Measurements from ENCODE around the gene ABHD17A.

ABHD17A gene

DNA sequence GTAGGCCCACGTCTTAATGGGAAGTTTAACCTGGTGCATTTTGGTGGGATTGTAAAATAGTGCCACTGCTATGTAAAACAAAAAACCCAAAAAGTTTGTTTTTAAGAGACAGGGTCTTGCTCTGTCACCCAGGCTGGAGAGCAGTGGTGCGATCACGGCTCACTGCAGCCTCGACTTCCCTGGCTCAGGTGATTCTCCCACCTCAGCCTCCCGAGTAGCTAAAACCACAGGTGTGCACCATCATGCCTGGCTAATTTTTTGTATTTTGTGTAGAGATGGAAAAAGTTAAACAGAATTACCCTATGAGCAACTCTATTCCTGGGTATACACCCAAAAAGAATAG, 36.2 kb downstream of the ABHD17A start:
- TF ChIP-seq FOXM1 (IDR thresholded peaks at IDR 0.05; ENCODE audit: borderline replicate concordance, low read depth): no peak
- no peak for TF ChIP-seq EP300 (IDR thresholded peaks at IDR 0.05; ENCODE audit: borderline replicate concordance)
- TF ChIP-seq YY1 (IDR thresholded peaks at IDR 0.05; ENCODE audit: low read depth): no peak
- no peak for TF ChIP-seq NFIC (IDR thresholded peaks at IDR 0.05)
- no peak for TF ChIP-seq TAF1 (IDR thresholded peaks at IDR 0.05; ENCODE audit: low read depth)
- no peak for TF ChIP-seq RAD21 (IDR thresholded peaks at IDR 0.05; ENCODE audit: low read depth)
- TF ChIP-seq CREB1 (IDR thresholded peaks at IDR 0.05; ENCODE audit: low read depth): no peak
- no peak for TF ChIP-seq EGR1 (IDR thresholded peaks at IDR 0.05)
- TF ChIP-seq, protein P1, sequence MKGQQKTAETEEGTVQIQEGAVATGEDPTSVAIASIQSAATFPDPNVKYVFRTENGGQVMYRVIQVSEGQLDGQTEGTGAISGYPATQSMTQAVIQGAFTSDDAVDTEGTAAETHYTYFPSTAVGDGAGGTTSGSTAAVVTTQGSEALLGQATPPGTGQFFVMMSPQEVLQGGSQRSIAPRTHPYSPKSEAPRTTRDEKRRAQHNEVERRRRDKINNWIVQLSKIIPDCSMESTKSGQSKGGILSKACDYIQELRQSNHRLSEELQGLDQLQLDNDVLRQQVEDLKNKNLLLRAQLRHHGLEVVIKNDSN (IDR thresholded peaks at IDR 0.05): no peak
- TF ChIP-seq CEBPB (IDR thresholded peaks at IDR 0.05): no peak
- TF ChIP-seq TEAD4 (IDR thresholded peaks at IDR 0.05): no peak
- TF ChIP-seq ZBTB7A (IDR thresholded peaks at IDR 0.05; ENCODE audit: low read depth): no peak
- TF ChIP-seq, protein P2, sequence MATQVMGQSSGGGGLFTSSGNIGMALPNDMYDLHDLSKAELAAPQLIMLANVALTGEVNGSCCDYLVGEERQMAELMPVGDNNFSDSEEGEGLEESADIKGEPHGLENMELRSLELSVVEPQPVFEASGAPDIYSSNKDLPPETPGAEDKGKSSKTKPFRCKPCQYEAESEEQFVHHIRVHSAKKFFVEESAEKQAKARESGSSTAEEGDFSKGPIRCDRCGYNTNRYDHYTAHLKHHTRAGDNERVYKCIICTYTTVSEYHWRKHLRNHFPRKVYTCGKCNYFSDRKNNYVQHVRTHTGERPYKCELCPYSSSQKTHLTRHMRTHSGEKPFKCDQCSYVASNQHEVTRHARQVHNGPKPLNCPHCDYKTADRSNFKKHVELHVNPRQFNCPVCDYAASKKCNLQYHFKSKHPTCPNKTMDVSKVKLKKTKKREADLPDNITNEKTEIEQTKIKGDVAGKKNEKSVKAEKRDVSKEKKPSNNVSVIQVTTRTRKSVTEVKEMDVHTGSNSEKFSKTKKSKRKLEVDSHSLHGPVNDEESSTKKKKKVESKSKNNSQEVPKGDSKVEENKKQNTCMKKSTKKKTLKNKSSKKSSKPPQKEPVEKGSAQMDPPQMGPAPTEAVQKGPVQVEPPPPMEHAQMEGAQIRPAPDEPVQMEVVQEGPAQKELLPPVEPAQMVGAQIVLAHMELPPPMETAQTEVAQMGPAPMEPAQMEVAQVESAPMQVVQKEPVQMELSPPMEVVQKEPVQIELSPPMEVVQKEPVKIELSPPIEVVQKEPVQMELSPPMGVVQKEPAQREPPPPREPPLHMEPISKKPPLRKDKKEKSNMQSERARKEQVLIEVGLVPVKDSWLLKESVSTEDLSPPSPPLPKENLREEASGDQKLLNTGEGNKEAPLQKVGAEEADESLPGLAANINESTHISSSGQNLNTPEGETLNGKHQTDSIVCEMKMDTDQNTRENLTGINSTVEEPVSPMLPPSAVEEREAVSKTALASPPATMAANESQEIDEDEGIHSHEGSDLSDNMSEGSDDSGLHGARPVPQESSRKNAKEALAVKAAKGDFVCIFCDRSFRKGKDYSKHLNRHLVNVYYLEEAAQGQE (IDR thresholded peaks at IDR 0.05; ENCODE audit: low read depth): no peak
- TF ChIP-seq, protein P3, sequence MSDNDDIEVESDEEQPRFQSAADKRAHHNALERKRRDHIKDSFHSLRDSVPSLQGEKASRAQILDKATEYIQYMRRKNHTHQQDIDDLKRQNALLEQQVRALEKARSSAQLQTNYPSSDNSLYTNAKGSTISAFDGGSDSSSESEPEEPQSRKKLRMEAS (IDR thresholded peaks at IDR 0.05): no peak
- TF ChIP-seq TCF12 (IDR thresholded peaks at IDR 0.05; ENCODE audit: low read depth): no peak

DNA sequence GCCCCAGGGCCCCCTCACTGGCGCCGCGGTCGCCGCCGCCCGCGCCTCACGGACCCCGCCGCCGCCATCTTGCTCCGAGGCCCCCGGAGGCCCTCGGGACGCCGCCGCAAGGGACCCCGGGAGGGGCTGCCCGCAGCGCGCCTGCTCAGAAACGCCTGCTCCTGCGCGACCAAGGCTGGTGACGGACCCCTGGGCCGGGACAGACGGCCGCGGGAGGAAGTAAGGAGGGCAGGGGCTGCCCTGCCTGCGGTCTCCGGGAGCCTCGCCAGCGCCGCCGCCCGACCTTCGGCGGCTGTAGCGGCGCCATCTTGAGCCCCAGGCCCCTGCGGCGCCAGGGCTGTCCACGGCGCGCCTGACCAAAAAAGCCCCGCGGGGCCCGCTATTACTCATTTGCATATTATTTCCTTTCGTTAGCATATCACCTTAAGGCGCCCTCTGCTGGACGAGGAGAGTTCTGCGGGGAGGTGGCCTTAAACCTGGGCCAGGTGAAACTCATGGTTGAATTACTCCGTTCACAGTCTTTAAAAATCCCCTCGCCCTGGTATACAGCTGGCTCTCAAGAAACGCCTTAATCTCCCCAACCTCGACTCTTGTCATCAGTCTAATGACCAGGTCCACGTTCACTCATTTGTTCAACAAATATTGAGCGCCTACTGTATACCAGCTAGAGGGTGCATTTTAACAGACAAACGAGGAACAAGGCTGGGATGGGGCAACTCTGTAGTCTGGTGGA, 36.7 kb downstream of the ABHD17A start, which contains the start of gene REXO1:
Gene REXO1 (minus strand): TSS at position 85 of the 733 bp plus-strand sequence. CDS start 125 bp downstream, outside the sequence.
- TF ChIP-seq EGR1 (IDR thresholded peaks at IDR 0.05) (no peak), TEAD4 (IDR thresholded peaks at IDR 0.05) (no peak), RAD21 (IDR thresholded peaks at IDR 0.05; ENCODE audit: low read depth) (peak; percentile 25), CREB1 (IDR thresholded peaks at IDR 0.05; ENCODE audit: low read depth) (no peak), YY1 (IDR thresholded peaks at IDR 0.05; ENCODE audit: low read depth) (peak; percentile 93), ZBTB7A (IDR thresholded peaks at IDR 0.05; ENCODE audit: low read depth) (no peak), TAF1 (IDR thresholded peaks at IDR 0.05; ENCODE audit: low read depth) (peak; percentile 83), EP300 (IDR thresholded peaks at IDR 0.05; ENCODE audit: borderline replicate concordance) (no peak), TCF12 (IDR thresholded peaks at IDR 0.05; ENCODE audit: low read depth) (no peak), FOXM1 (IDR thresholded peaks at IDR 0.05; ENCODE audit: borderline replicate concordance, low read depth) (no peak), NFIC (IDR thresholded peaks at IDR 0.05) (no peak), CEBPB (IDR thresholded peaks at IDR 0.05) (no peak)
- TF ChIP-seq, protein P2 (IDR thresholded peaks at IDR 0.05; ENCODE audit: low read depth): no peak
- TF ChIP-seq, protein P3 (IDR thresholded peaks at IDR 0.05): no peak
- TF ChIP-seq, protein P1 (IDR thresholded peaks at IDR 0.05): no peak

DNA sequence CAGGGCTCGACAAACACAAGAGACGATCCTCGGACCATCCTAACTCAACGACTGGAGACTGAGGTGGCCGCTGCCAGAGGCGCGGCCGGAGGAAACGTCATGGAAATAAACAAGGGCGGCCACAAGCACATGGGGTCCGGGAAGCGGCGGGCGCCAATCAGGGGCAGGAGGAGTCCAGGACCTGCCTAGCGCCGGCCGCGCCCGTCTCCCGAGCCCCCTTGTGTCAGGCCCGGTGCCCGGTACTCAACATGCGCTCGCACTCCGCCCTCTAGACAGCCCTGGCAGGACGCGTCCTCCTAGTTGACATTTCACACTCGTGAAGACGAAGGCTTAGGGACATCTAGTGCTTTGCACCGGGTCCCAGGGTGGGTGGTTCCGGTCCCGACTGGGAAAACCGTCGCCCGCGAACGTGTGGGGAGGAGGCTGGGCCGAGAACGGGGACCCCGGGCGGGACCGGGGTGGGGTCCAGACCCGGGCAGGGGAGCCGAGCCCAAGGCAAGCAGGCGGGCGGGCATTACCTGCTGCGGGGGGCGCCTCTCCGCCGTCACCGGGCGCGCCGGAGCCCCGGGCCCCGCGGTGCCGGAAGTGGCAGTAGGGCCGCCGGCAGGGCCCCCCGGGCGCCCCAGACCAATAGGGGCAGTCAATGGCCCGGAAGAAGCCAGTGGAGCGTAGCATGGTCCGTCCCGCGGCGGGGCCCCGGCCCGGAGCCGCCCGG, 37.5 kb downstream of the ABHD17A start:
- TF ChIP-seq TEAD4 (IDR thresholded peaks at IDR 0.05) (no peak), NFIC (IDR thresholded peaks at IDR 0.05) (no peak), RAD21 (IDR thresholded peaks at IDR 0.05; ENCODE audit: low read depth) (no peak), ZBTB7A (IDR thresholded peaks at IDR 0.05; ENCODE audit: low read depth) (no peak), EGR1 (IDR thresholded peaks at IDR 0.05) (no peak)
- TF ChIP-seq, protein P1 (IDR thresholded peaks at IDR 0.05): no peak
- TF ChIP-seq, protein P3 (IDR thresholded peaks at IDR 0.05): no peak; the same call in 1 of the 2 replicates

DNA sequence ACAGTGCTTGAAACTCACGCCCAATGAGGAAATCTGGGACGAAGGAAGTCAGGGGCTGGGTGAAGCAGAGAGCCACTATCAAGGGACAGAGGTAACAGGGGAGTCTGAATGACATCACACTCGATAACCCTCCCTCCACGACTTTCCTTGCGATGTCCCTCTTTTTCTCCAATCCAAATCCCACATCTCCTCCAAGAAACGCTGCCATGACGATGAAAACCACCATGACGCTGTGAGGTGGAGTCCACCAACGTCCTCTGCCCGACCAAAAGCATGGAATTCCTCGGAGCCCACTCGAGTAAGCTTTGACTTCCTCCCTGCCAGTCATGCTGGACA, 38.0 kb downstream of the ABHD17A start:
- TF ChIP-seq TEAD4 (IDR thresholded peaks at IDR 0.05) (no peak), FOXM1 (IDR thresholded peaks at IDR 0.05; ENCODE audit: borderline replicate concordance, low read depth) (no peak), CREB1 (IDR thresholded peaks at IDR 0.05; ENCODE audit: low read depth) (no peak)

Measured in Ishikawa (cell line).